IPS-20b (cell line): ENCODE data around the gene RUVBL2.
"Not testable (repeated sequence)": the region's sequence is repeated elsewhere in the genome, so short reads cannot be mapped to it uniquely, and the experiment has no call there.

Source experiments
- H3K27ac ChIP-seq: one replicate; pipeline ENCODE4 v1.5.1; 2013; ENCODE audit warnings: low read length
- H3K27me3 ChIP-seq: 2 replicates; pipeline ENCODE4 v1.6.1; 2013; ENCODE audit warnings: mild to moderate bottlenecking, low read length, inconsistent platforms; ENCODE audit not compliant: insufficient read depth
- H3K36me3 ChIP-seq: 2 replicates; pipeline ENCODE4 v1.6.1; 2013; ENCODE audit warnings: low read depth, mild to moderate bottlenecking, inconsistent platforms, low read length, moderate library complexity; ENCODE audit not compliant: insufficient read depth
- H3K4me1 ChIP-seq: 2 replicates; pipeline ENCODE4 v1.6.1; 2013; ENCODE audit warnings: mild to moderate bottlenecking, control low read depth, inconsistent platforms, low read length, moderate library complexity; ENCODE audit not compliant: insufficient read depth
- H3K4me3 ChIP-seq: 2 replicates; pipeline ENCODE4 v1.5.1; 2013; ENCODE audit warnings: mild to moderate bottlenecking, low read length, inconsistent platforms
- H3K9ac ChIP-seq: 2 replicates; pipeline ENCODE4 v1.6.1; 2013; ENCODE audit warnings: low read depth, mild to moderate bottlenecking, inconsistent platforms, low read length, moderate library complexity
- H3K9me3 ChIP-seq: 2 replicates; pipeline ENCODE4 v1.6.1; 2013; ENCODE audit warnings: mild to moderate bottlenecking, low read depth, low read length, inconsistent platforms; ENCODE audit not compliant: insufficient read depth

Gene RUVBL2

DNA sequence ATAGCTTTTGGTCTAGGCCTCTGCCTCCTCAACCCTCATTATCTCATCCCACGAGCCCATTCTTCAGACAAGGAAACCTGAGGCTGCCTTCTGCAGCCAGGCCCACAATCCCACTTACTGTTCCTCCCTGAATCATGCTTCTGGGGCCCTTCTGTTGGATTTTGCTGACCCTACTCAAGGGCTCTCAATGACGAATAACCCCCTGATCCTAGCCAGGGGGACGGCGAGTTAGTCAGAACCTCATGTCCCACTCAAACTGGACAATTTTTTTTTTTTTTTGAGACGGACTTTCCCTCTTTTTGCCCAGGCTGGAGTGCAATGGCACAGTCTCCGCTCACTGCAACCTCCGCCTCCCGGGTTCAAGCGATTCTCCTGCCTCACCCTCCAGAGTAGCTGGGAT is 28.4 kb downstream of the RUVBL2 start:
- Histone ChIP-seq H3K4me3 (no peak overlapping the region), H3K9ac (no peak overlapping the region), H3K9me3 (no peaks in the 10 kb centered on the region), H3K27ac (no peak overlapping the region), H3K27me3 (peaks cover 45% of the 10 kb centered on the region), H3K4me1 (no peaks in the 10 kb centered on the region; the same call in 1 of the 2 replicates), H3K36me3 (no peaks in the 10 kb centered on the region)

GRCh38 chr19:49024233-49024632 is 30.5 kb downstream of the RUVBL2 start, which contains the start of gene CGB3:
Gene CGB3 (minus strand): TSS chr19:49024333. CDS start chr19:49023971, 362 bp downstream.
- not testable (repeated sequence) for H3K4me3 ChIP-seq, H3K4me1 ChIP-seq, H3K9me3 ChIP-seq, H3K9ac ChIP-seq, H3K36me3 ChIP-seq, H3K27ac ChIP-seq
- peaks cover 24% of the 10 kb centered on the region for H3K27me3 ChIP-seq

- not testable (repeated sequence) for H3K4me3 ChIP-seq, H3K9me3 ChIP-seq, H3K4me1 ChIP-seq, H3K36me3 ChIP-seq, H3K27ac ChIP-seq, H3K9ac ChIP-seq
- H3K27me3 ChIP-seq, result peaks cover 21% of the 10 kb centered on the region
Observed at GRCh38 chr19:49025088-49025487, 31.4 kb downstream of the RUVBL2 start.

- not testable (repeated sequence) for H3K27ac ChIP-seq, H3K36me3 ChIP-seq
Observed at GRCh38 chr19:49025599-49025998, 31.9 kb downstream of the RUVBL2 start.

GRCh38 chr19:49028686-49029085 is 35.0 kb downstream of the RUVBL2 start:
- not testable (repeated sequence) for H3K4me3 ChIP-seq, H3K36me3 ChIP-seq

More at GRCh38 chr19:49025599-49025998, 31.9 kb downstream of the RUVBL2 start:
- H3K4me3 ChIP-seq, H3K4me1 ChIP-seq, H3K9me3 ChIP-seq, H3K9ac ChIP-seq: not testable (repeated sequence)
- H3K27me3 ChIP-seq, result peaks cover 16% of the 10 kb centered on the region

GRCh38 chr19:49029749-49030148 is 36.1 kb downstream of the RUVBL2 start:
- H3K36me3 ChIP-seq, H3K4me1 ChIP-seq, H3K4me3 ChIP-seq, H3K9ac ChIP-seq, H3K27ac ChIP-seq, H3K9me3 ChIP-seq, H3K27me3 ChIP-seq: not testable (repeated sequence)

More at GRCh38 chr19:49028686-49029085, 35.0 kb downstream of the RUVBL2 start:
- H3K27ac ChIP-seq, H3K27me3 ChIP-seq, H3K9ac ChIP-seq, H3K9me3 ChIP-seq, H3K4me1 ChIP-seq: not testable (repeated sequence)

GRCh38 chr19:49030323-49030722 is 36.6 kb downstream of the RUVBL2 start:
- H3K9me3 ChIP-seq, H3K4me3 ChIP-seq, H3K9ac ChIP-seq, H3K36me3 ChIP-seq, H3K4me1 ChIP-seq, H3K27ac ChIP-seq, H3K27me3 ChIP-seq: not testable (repeated sequence)

DNA sequence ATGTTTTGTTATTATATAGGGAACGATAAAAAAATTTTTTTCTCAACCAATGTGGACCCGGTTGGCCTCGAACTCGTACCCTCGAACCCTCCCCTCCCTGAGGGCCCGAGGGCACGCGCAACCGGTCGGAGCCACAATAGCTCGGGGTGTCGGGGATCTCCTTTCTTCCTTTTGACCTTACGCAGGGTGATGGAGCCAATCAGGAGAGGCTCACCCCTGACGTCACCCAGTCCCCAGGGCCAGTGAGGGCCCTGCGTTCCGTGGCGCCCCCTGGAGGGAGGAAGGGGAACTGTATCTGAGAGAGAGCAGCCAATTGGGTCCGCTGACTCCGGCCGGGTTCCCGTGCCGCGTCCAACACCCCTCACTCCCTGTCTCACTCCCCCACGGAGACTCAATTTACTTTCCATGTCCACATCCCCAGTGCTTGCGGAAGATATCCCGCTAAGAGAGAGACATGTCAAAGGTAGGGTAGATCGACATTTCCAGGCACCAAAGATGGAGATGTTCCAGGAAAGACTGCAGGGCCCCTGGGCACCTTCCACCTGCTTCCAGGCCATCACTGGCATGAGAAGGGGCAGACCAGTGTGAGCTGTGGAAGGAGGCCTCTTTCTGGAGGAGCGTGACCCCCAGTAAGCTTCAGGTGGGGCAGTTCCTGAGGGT is 38.1 kb downstream of the RUVBL2 start, which contains the start of gene CGB2:
Gene CGB2 (plus strand): TSS at position 249 of the 660 bp plus-strand sequence. CDS start 206 bp downstream, at position 455.
- H3K9me3 ChIP-seq, H3K36me3 ChIP-seq, H3K4me3 ChIP-seq, H3K27ac ChIP-seq, H3K4me1 ChIP-seq, H3K9ac ChIP-seq, H3K27me3 ChIP-seq: not testable (repeated sequence)

- H3K9me3 ChIP-seq, H3K27ac ChIP-seq, H3K36me3 ChIP-seq, H3K4me3 ChIP-seq, H3K27me3 ChIP-seq, H3K9ac ChIP-seq, H3K4me1 ChIP-seq: not testable (repeated sequence)
Observed at GRCh38 chr19:49036815-49037214, 43.1 kb downstream of the RUVBL2 start, which contains the start of gene CGB1. Gene CGB1 (minus strand): TSS chr19:49036895. CDS start chr19:49036711, 184 bp downstream.

DNA sequence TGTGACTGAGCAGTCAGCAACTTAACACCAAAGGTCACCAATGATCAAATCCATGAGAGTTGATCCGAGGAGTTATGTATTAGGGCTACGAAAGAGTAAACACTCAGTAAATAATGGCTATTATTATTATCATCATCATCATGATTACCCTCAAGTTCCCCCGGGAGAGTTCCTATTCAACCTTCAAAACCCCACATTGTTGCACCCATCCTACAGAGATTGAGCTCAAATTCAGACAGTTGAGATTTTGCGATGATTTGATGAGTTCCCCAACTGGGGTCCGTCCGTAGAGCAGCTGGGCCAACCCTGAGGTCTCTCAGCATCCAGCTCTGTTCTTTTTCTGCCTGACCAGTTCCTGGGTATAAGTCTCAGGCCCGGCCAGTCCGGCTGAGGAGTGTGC is 44.4 kb downstream of the RUVBL2 start:
- not testable (repeated sequence) for H3K36me3 ChIP-seq, H3K27me3 ChIP-seq, H3K9ac ChIP-seq, H3K4me3 ChIP-seq, H3K9me3 ChIP-seq, H3K4me1 ChIP-seq, H3K27ac ChIP-seq

- not testable (repeated sequence) for H3K36me3 ChIP-seq, H3K27ac ChIP-seq, H3K4me1 ChIP-seq, H3K27me3 ChIP-seq, H3K9me3 ChIP-seq, H3K9ac ChIP-seq, H3K4me3 ChIP-seq
Observed at GRCh38 chr19:49038557-49039276, 45.0 kb downstream of the RUVBL2 start.

DNA sequence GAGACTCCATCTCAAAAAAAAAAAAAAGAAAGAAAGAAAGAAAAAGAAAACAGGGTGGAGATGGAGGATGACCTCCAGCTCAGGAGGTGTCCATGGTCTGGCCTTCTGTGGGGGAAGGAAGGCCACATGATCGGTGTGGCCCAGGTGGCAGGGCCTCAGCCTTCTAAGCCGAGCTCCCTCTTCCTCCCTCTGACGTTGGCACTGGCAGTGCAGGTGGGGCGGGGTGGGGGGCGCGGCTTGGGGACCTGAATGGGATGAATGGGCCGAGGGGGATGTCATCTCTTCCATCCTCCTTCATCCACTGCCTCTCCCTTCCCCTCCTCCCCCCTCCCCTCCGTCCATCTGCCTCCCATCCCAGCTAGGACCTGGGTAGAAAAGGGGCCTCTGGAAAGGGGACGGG is 46.0 kb downstream of the RUVBL2 start:
- not testable (repeated sequence) for H3K9me3 ChIP-seq, H3K4me3 ChIP-seq, H3K27me3 ChIP-seq, H3K36me3 ChIP-seq, H3K9ac ChIP-seq, H3K27ac ChIP-seq, H3K4me1 ChIP-seq
